Measurements from ENCODE around the gene NAV2.

NAV2 gene

DNA sequence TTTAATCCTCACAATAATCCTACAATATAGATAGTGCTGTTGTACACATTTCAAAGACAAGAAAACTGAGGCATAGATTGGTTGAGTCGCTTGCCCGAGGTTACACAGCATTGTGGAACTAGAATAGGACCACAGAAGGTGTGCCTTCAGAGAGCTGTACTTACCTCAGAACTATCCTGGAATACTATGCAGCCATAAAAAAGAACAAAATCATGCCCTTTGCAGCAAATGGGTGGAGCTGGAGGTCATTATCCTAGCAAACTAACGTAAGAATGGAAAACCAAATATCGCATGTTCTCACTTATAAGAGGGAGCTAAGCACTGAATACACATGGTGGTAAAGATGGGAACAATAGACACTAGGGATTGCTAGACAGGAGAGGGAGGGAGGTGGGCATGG, 15.7 kb upstream of the NAV2 start:
- H3K4me3 ChIP-seq (ENCODE audit: low read depth, low read length) = no peak overlapping the region
- in situ Hi-C loops (cut with HindIII; ENCODE audit: low sequenced_read_pairs) = no loop called here
- TF ChIP-seq CTCF (IDR thresholded peaks at IDR 0.05; ENCODE audit: low read depth, low read length, missing control alignments) = no peak
- DNase-seq (ENCODE audit: low read depth) = no peak

DNA sequence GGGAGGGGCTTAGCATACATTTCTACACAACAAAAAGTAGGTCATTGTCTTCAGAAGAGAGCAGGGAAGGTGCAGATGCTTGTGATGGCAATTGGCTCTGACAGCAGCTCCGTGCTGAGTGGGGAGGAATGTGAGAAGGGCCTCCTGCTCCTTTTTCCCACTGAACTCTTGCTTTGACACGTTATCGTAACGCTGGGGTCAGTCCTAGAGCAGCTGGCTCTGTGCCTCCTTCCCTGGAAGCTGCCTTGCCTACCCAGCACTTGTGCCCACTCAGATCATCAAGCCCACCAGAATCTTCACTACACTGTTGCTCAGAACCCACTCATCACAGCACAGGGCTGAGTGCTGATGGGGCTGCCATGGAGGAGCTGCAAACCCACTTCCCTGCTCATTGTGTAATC, 14.9 kb upstream of the NAV2 start:
- in situ Hi-C loops (cut with HindIII; ENCODE audit: low sequenced_read_pairs) = no loop called here
- no peak for TF ChIP-seq CTCF (IDR thresholded peaks at IDR 0.05; ENCODE audit: low read depth, low read length, missing control alignments)

GRCh38 chr11:19698493-19699292, 13.9 kb upstream of the NAV2 start:
- H3K4me3 ChIP-seq (ENCODE audit: low read depth, low read length) = no peak overlapping the region
- in situ Hi-C loops (cut with HindIII; ENCODE audit: low sequenced_read_pairs) = no loop called here
- no peak for DNase-seq (ENCODE audit: low read depth)
- no peak for TF ChIP-seq CTCF (IDR thresholded peaks at IDR 0.05; ENCODE audit: low read depth, low read length, missing control alignments)

More for the DNA sequence above, 14.9 kb upstream of the NAV2 start:
- no peak for DNase-seq (ENCODE audit: low read depth)
- H3K4me3 ChIP-seq (ENCODE audit: low read depth, low read length) = no peak overlapping the region

DNA sequence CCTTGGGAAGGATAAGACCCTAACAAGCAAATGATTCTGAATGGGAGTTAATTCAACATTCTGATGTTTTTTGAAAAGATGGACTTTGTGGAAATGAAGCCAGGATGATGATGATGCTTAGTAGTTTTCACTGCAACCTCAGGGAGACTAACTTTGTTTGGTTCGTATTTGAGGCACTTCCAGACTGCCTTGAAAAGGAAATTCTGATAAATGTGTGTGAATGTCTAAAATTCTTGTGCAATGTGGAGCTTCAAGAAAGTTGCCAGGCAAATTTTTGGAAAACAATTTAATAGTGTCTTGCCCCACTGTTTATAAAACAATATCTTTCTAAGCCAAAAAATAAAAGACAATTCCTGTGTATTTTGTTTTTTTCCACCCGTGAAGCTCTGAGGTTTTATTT, 11.2 kb upstream of the NAV2 start:
- no peak overlapping the region for H3K4me3 ChIP-seq (ENCODE audit: low read depth, low read length)
- DNase-seq (ENCODE audit: low read depth) = no peak
- TF ChIP-seq CTCF (IDR thresholded peaks at IDR 0.05; ENCODE audit: low read depth, low read length, missing control alignments) = no peak
- in situ Hi-C loops (cut with HindIII; ENCODE audit: low sequenced_read_pairs) = no loop called here

- no peak for TF ChIP-seq CTCF (IDR thresholded peaks at IDR 0.05; ENCODE audit: low read depth, low read length, missing control alignments)
- H3K4me3 ChIP-seq (ENCODE audit: low read depth, low read length) = no peak overlapping the region
- no peak for DNase-seq (ENCODE audit: low read depth)
- in situ Hi-C loops (cut with HindIII; ENCODE audit: low sequenced_read_pairs) = no loop called here
Measured at GRCh38 chr11:19702620-19703019, 10.0 kb upstream of the NAV2 start.

GRCh38 chr11:19703211-19703610, 9.4 kb upstream of the NAV2 start:
- no peak for TF ChIP-seq CTCF (IDR thresholded peaks at IDR 0.05; ENCODE audit: low read depth, low read length, missing control alignments)
- DNase-seq (ENCODE audit: low read depth) = no peak
- in situ Hi-C loops (cut with HindIII; ENCODE audit: low sequenced_read_pairs) = no loop called here
- no peak overlapping the region for H3K4me3 ChIP-seq (ENCODE audit: low read depth, low read length)

Data from astrocyte of the cerebellum (primary cell).